ENCODE results near the gene RYK.

RYK gene

DNA sequence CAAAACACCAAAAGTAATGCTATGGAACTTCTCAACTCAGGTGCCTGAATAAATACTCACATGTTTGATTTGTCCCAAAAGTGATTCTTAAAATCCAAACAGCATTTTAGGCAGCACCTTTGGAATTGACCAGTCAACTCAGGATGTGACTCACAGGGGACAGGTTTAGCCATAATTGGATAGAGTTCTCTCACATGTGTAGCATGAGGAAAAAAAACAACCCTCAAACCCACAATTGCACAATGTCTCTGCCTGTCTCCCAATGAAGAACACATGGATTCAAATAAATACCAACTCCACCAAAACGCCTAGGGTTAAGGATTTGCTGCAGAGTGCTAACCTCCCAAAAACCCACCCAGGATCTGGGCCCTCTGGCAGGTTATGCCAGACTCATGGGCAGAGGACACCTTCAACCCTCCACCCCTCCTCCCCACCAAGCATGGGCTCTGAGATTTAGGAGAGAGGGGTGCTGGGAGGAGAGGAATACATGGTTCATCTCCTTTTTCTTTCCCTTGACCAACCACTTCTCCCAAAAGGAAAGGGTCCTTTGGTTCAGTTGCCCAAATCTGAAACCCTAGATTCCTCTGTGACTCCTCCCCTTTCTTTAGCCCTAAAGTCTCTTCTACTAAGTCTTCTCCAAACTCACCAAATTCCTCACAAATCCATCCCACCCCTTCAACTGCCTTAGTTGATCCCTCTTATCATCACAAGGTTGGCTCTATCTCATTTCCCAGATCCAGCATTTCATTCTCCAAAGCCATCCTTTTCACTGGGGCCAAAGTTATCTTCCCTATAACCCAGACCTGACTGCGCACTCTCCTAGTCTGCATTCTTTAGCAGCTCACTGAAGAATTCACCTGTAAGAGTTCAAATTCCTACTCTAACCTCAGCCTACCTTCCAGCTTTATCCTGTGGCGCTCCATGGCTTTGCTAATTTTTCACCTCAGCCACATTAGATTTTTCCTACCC is 7.7 kb downstream of the RYK start:
- no peaks in the 10 kb centered on the region for H3K27me3 Mint-ChIP-seq (ENCODE audit: low read depth)
- no peaks in the 10 kb centered on the region for H3K9me3 Mint-ChIP-seq
- no peak overlapping the region for H3K27ac Mint-ChIP-seq
- H3K4me3 Mint-ChIP-seq, result no peak overlapping the region
- H3K36me3 Mint-ChIP-seq (ENCODE audit: low read depth), result peaks cover 22% of the 10 kb centered on the region
- peaks cover 29% of the 10 kb centered on the region for H3K4me1 Mint-ChIP-seq
- TF ChIP-seq, protein P1, sequence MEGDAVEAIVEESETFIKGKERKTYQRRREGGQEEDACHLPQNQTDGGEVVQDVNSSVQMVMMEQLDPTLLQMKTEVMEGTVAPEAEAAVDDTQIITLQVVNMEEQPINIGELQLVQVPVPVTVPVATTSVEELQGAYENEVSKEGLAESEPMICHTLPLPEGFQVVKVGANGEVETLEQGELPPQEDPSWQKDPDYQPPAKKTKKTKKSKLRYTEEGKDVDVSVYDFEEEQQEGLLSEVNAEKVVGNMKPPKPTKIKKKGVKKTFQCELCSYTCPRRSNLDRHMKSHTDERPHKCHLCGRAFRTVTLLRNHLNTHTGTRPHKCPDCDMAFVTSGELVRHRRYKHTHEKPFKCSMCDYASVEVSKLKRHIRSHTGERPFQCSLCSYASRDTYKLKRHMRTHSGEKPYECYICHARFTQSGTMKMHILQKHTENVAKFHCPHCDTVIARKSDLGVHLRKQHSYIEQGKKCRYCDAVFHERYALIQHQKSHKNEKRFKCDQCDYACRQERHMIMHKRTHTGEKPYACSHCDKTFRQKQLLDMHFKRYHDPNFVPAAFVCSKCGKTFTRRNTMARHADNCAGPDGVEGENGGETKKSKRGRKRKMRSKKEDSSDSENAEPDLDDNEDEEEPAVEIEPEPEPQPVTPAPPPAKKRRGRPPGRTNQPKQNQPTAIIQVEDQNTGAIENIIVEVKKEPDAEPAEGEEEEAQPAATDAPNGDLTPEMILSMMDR (IDR thresholded peaks at IDR 0.05; ENCODE audit: unreplicated experiment in 3 of 3), result no peak

- no peaks in the 10 kb centered on the region for H3K9me3 Mint-ChIP-seq
- H3K36me3 Mint-ChIP-seq (ENCODE audit: low read depth), result peaks cover 4% of the 10 kb centered on the region
- H3K27me3 Mint-ChIP-seq (ENCODE audit: low read depth), result no peaks in the 10 kb centered on the region
- no peak overlapping the region for H3K27ac Mint-ChIP-seq
- H3K4me3 Mint-ChIP-seq, result no peak overlapping the region
- TF ChIP-seq, protein P1 (IDR thresholded peaks at IDR 0.05; ENCODE audit: unreplicated experiment in 3 of 3), result no peak
- H3K4me1 Mint-ChIP-seq, result peaks cover 36% of the 10 kb centered on the region
Measured at GRCh38 chr3:134239538-134239937, 11.1 kb downstream of the RYK start.

GRCh38 chr3:134237454-134238145 is 13.1 kb downstream of the RYK start:
- H3K4me3 Mint-ChIP-seq, result no peak overlapping the region

DNA sequence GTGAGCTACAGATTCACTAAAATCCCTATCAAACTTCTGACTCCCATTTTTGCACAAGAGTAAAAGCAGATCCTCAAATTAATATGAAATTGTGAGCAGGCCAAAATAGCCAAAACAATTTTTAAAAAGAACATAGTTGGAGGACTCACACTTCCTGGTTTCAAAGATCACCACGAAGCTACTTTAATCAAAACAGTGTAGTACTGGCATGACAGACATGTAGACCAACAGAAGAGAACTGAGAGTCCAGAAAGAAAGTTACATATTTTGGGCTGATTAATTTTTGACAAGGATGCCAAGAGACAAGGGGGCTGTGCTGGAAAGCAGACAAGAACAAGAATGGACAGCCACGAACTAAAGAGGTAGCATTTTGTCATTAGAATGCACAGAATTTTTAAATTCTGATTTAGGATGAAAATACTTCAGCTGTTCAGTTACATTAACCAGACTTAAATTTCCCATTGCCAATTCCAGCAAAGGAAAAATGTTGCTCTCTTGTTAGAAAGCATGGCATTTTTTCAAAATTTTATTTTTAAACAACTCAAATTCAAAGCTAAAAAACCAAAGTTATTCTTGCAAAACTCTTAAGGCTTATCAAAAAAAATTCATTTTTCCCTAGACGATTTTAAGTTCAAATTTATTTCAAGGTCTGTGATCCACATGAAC is 14.0 kb downstream of the RYK start:
- Mint-ChIP-seq H3K27me3 (ENCODE audit: low read depth) (no peaks in the 10 kb centered on the region), H3K36me3 (ENCODE audit: low read depth) (no peaks in the 10 kb centered on the region), H3K4me3 (no peak overlapping the region), H3K27ac (no peak overlapping the region), H3K4me1 (peaks cover 34% of the 10 kb centered on the region), H3K9me3 (no peaks in the 10 kb centered on the region)
- TF ChIP-seq, protein P1 (IDR thresholded peaks at IDR 0.05; ENCODE audit: unreplicated experiment in 3 of 3), result no peak

More at GRCh38 chr3:134237454-134238145, 13.1 kb downstream of the RYK start:
- peak overlapping the region in 2 of 3 experiments; percentile 21 to 54 for H3K27ac Mint-ChIP-seq
- H3K4me1 Mint-ChIP-seq, result peaks cover 26% of the 10 kb centered on the region
- H3K36me3 Mint-ChIP-seq (ENCODE audit: low read depth), result no peaks in the 10 kb centered on the region
- H3K9me3 Mint-ChIP-seq, result no peaks in the 10 kb centered on the region
- H3K27me3 Mint-ChIP-seq (ENCODE audit: low read depth), result no peaks in the 10 kb centered on the region
- TF ChIP-seq, protein P1 (IDR thresholded peaks at IDR 0.05; ENCODE audit: unreplicated experiment in 3 of 3), result no peak

GRCh38 chr3:134235577-134236076 is 15.0 kb downstream of the RYK start:
- no peak overlapping the region for H3K4me3 Mint-ChIP-seq
- no peaks in the 10 kb centered on the region for H3K9me3 Mint-ChIP-seq
- peak overlapping the region in 2 of 3 experiments; percentile 16 to 24 for H3K27ac Mint-ChIP-seq
- no peaks in the 10 kb centered on the region for H3K27me3 Mint-ChIP-seq (ENCODE audit: low read depth)
- no peaks in the 10 kb centered on the region for H3K36me3 Mint-ChIP-seq (ENCODE audit: low read depth)
- H3K4me1 Mint-ChIP-seq, result peaks cover 37% of the 10 kb centered on the region
- TF ChIP-seq, protein P1 (IDR thresholded peaks at IDR 0.05; ENCODE audit: unreplicated experiment in 3 of 3), result no peak

All from nephron (organoid).